ENCODE data around the gene SYT1.

Gene SYT1

DNA sequence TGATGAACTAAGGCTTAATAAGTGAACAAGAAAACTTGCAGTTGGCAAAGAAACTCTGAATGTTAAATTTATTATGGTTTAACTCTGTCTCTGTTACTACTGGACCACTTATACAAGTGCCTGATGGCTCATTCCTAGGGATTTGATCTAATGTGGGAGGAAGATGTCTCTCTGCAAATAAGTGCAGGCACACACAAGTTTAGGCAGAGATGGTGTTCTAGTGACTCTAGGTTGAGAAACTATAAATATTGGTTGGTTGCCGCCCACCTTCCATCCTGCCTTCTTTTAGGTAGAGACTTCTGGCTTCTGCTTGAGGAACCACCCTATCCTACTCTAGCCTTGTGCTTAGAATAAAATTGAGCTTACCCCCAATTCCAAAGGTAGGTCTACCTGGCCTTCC, 570.0 kb downstream of the SYT1 start:
- no peaks in the 10 kb centered on the region for H3K36me3 ChIP-seq (ENCODE audit: control insufficient read depth, insufficient read depth, low read length)
- H3K27me3 ChIP-seq (ENCODE audit: control insufficient read depth, insufficient read depth, low read length, poor library complexity, severe bottlenecking), result no peaks in the 10 kb centered on the region
- 91 to 100% methylated on average over 1 of the region's 1 CpG for WGBS, 2 experiments
- no peak overlapping the region for H3K27ac ChIP-seq (ENCODE audit: insufficient read depth, low read depth, low read length, poor library complexity, severe bottlenecking)
- no peak overlapping the region for H3K4me3 ChIP-seq (ENCODE audit: insufficient read depth, low read depth, low read length)
- no peaks in the 10 kb centered on the region for H3K4me1 ChIP-seq (ENCODE audit: control insufficient read depth, insufficient read depth, low read length)
- H3K9me3 ChIP-seq (ENCODE audit: control insufficient read depth, low read length), result no peaks in the 10 kb centered on the region

DNA sequence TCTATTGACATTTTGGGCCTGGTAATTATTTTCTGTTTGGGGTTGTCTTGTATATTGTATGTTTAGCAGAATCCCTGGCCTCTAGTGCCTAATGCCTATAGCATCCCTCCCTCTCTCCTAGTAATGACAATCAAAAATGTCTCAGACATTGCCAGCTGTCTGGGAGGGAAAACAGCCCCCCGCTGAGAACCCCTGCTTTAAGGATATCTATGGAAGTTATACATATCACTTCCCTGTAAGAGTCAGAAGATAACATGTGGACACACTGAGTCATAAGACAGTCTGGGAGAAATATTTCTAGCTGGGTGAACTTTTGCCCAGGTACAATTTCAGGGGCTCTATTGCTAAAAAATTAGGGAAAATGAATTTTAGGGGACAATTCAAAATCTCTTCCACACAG, 571.2 kb downstream of the SYT1 start:
- 92% methylated on average over 1 of the region's 1 CpG; no CpG with 5 or more reads in 1 of the 2 experiments for WGBS, 2 experiments
- no peaks in the 10 kb centered on the region for H3K9me3 ChIP-seq (ENCODE audit: control insufficient read depth, low read length)

DNA sequence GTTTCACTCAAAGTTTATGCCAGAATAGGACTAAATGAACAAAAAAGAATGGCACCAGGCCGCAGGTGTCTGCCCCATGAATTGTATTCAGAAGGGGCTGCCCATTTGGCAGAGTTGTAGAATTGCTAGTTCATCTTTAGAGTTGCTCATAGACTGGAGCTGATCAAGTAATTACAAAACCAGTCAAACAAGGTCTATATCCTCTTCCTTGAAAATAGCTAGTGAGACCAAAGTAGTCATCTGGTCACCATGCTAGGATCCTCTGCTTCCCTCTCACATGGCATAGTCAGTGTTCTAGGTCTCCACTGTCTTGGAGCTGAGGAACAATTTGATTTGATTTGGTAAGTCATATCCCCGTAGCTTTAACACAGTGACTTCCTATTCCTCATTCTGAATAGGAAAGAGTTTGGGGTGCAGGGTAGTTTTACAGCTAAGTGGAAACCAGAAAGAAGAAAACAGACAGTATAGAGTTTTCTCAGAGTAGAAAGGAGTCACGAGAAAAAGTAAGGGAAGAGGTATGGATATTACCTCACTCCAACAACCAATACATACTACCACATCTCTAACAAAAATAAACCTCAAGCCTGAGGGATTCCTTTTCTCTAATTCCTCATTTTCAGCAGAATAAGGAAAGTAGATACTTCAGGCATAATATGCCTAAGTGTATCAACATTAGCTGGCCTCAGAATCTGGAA, 574.1 kb downstream of the SYT1 start:
- no peak overlapping the region for H3K4me3 ChIP-seq (ENCODE audit: insufficient read depth, low read depth, low read length)
- H3K9me3 ChIP-seq (ENCODE audit: control insufficient read depth, low read length), result no peaks in the 10 kb centered on the region
- H3K36me3 ChIP-seq (ENCODE audit: control insufficient read depth, insufficient read depth, low read length), result no peaks in the 10 kb centered on the region
- H3K27ac ChIP-seq (ENCODE audit: insufficient read depth, low read depth, low read length, poor library complexity, severe bottlenecking), result no peak overlapping the region
- H3K4me1 ChIP-seq (ENCODE audit: control insufficient read depth, insufficient read depth, low read length), result no peaks in the 10 kb centered on the region
- 92 to 95% methylated on average over 1 to 2 of the region's 3 CpGs for WGBS, 2 experiments
- H3K27me3 ChIP-seq (ENCODE audit: control insufficient read depth, insufficient read depth, low read length, poor library complexity, severe bottlenecking), result no peaks in the 10 kb centered on the region

More for the DNA sequence above, 571.2 kb downstream of the SYT1 start:
- no peak overlapping the region for H3K27ac ChIP-seq (ENCODE audit: insufficient read depth, low read depth, low read length, poor library complexity, severe bottlenecking)
- H3K27me3 ChIP-seq (ENCODE audit: control insufficient read depth, insufficient read depth, low read length, poor library complexity, severe bottlenecking), result no peaks in the 10 kb centered on the region
- no peaks in the 10 kb centered on the region for H3K36me3 ChIP-seq (ENCODE audit: control insufficient read depth, insufficient read depth, low read length)
- no peak overlapping the region for H3K4me3 ChIP-seq (ENCODE audit: insufficient read depth, low read depth, low read length)
- H3K4me1 ChIP-seq (ENCODE audit: control insufficient read depth, insufficient read depth, low read length), result no peaks in the 10 kb centered on the region

DNA sequence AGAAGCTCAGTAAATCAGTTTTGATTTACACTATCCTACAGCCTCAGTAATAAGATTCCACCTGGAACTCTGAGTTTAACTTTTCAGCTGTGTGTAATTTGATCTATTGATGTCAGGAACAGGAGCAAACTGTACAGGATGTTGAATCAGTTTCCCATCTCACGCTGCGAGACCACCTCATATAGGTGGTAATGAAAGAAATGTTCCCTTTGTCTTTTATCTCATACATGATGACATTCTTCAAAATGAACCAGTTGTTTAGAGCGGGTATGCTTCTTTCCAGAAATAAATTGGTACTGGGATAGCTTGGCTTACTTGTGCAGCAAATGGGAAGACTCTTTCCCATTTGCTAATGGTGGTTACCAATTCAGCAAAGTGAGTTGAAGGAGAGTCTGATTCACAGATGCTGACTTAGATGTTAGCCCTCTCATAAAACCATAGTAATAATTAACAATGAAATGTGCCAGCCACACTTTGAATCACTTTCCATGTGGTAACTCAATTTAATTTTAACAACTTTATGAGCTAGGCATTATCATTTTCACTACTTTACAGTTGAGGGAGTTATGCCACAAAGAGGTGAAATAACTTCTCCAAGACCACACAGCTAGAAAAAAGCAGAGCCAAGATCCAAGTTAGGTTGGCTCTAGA, 574.7 kb downstream of the SYT1 start:
- no peaks in the 10 kb centered on the region for H3K4me1 ChIP-seq (ENCODE audit: control insufficient read depth, insufficient read depth, low read length)
- no peak overlapping the region for H3K4me3 ChIP-seq (ENCODE audit: insufficient read depth, low read depth, low read length)
- no peak overlapping the region for H3K27ac ChIP-seq (ENCODE audit: insufficient read depth, low read depth, low read length, poor library complexity, severe bottlenecking)
- no peaks in the 10 kb centered on the region for H3K9me3 ChIP-seq (ENCODE audit: control insufficient read depth, low read length)
- H3K27me3 ChIP-seq (ENCODE audit: control insufficient read depth, insufficient read depth, low read length, poor library complexity, severe bottlenecking), result no peaks in the 10 kb centered on the region
- 71 to 97% methylated on average over 1 to 3 of the region's 3 CpGs for WGBS, 2 experiments
- no peaks in the 10 kb centered on the region for H3K36me3 ChIP-seq (ENCODE audit: control insufficient read depth, insufficient read depth, low read length)

DNA sequence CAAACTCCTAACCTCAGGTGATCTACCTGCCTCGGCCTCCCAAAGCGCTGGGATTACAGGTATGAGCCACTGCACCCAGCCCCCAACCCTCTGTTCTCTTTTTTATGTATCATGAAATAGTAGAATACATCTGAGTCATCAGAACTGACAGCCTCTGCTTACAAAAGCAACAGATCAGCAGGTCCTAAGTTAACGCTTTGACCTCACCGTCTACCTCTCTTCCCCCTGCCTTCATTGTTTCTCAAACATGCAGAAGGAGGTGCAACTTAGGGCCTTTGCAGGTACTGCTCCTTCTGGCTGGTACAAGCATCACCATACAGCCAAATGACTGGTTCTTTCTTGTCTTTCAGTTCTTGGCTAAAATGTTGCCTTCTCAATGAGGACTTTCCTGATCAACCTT, 577.0 kb downstream of the SYT1 start:
- WGBS, 2 experiments, result 85 to 89% methylated on average over 4 of the region's 4 CpGs

DNA sequence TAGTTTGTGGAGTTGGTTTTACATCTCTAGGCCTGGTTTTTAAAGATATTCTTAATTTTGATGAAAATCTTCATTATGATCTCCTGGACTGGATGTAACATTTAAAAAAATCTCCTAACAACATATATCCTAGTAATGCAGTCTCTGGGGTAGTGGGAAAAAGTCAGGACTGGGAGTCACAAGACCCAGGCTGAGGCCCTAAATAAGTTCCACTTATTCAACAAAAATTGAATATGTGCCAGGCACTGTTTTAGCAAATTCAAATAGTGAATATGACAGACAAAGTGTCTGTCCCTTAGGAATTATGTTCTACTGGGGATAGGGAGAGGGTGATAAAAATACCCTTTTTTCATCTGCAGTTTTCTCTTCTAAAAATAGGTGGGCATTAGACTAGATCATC, 577.8 kb downstream of the SYT1 start:
- H3K27me3 ChIP-seq (ENCODE audit: control insufficient read depth, insufficient read depth, low read length, poor library complexity, severe bottlenecking), result no peaks in the 10 kb centered on the region
- H3K27ac ChIP-seq (ENCODE audit: insufficient read depth, low read depth, low read length, poor library complexity, severe bottlenecking), result no peak overlapping the region
- no peaks in the 10 kb centered on the region for H3K9me3 ChIP-seq (ENCODE audit: control insufficient read depth, low read length)
- no peaks in the 10 kb centered on the region for H3K4me1 ChIP-seq (ENCODE audit: control insufficient read depth, insufficient read depth, low read length)
- no peak overlapping the region for H3K4me3 ChIP-seq (ENCODE audit: insufficient read depth, low read depth, low read length)
- no peaks in the 10 kb centered on the region for H3K36me3 ChIP-seq (ENCODE audit: control insufficient read depth, insufficient read depth, low read length)

More for the DNA sequence above, 577.0 kb downstream of the SYT1 start:
- Histone ChIP-seq H3K9me3 (ENCODE audit: control insufficient read depth, low read length) (no peaks in the 10 kb centered on the region), H3K4me3 (ENCODE audit: insufficient read depth, low read depth, low read length) (no peak overlapping the region), H3K27me3 (ENCODE audit: control insufficient read depth, insufficient read depth, low read length, poor library complexity, severe bottlenecking) (no peaks in the 10 kb centered on the region), H3K36me3 (ENCODE audit: control insufficient read depth, insufficient read depth, low read length) (no peaks in the 10 kb centered on the region), H3K4me1 (ENCODE audit: control insufficient read depth, insufficient read depth, low read length) (no peaks in the 10 kb centered on the region), H3K27ac (ENCODE audit: insufficient read depth, low read depth, low read length, poor library complexity, severe bottlenecking) (no peak overlapping the region)

DNA sequence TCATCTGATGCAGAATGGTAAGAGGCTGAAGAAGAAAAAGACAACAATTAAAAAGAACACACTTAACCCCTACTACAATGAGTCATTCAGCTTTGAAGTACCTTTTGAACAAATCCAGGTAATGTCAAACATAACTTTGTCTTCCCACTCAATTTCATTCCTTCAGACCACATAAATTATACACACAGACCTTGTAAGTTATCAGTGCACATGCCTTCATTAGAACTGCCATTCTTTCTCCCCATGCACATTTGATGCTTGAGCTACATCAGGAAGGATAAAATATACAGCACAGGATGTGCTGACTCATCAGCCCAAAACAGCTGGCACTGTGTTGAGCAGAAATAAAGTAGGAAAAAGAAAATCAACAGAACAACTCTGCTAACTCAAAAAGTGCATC, 579.5 kb downstream of the SYT1 start:
- H3K36me3 ChIP-seq (ENCODE audit: control insufficient read depth, insufficient read depth, low read length), result no peaks in the 10 kb centered on the region
- H3K4me3 ChIP-seq (ENCODE audit: insufficient read depth, low read depth, low read length), result no peak overlapping the region
- H3K27me3 ChIP-seq (ENCODE audit: control insufficient read depth, insufficient read depth, low read length, poor library complexity, severe bottlenecking), result no peaks in the 10 kb centered on the region
- no peaks in the 10 kb centered on the region for H3K4me1 ChIP-seq (ENCODE audit: control insufficient read depth, insufficient read depth, low read length)
- no peaks in the 10 kb centered on the region for H3K9me3 ChIP-seq (ENCODE audit: control insufficient read depth, low read length)
- no peak overlapping the region for H3K27ac ChIP-seq (ENCODE audit: insufficient read depth, low read depth, low read length, poor library complexity, severe bottlenecking)

DNA sequence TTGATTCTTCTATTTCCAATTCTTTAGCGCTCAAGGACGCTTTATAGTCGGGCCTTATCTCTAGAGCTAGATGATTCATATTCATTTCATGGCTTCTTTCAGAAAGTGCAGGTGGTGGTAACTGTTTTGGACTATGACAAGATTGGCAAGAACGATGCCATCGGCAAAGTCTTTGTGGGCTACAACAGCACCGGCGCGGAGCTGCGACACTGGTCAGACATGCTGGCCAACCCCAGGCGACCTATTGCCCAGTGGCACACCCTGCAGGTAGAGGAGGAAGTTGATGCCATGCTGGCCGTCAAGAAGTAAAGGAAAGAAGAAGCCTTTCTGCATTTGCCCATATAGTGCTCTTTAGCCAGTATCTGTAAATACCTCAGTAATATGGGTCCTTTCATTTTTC, 584.2 kb downstream of the SYT1 start:
- Histone ChIP-seq H3K4me1 (ENCODE audit: control insufficient read depth, insufficient read depth, low read length) (no peaks in the 10 kb centered on the region), H3K4me3 (ENCODE audit: insufficient read depth, low read depth, low read length) (no peak overlapping the region), H3K9me3 (ENCODE audit: control insufficient read depth, low read length) (no peaks in the 10 kb centered on the region), H3K27me3 (ENCODE audit: control insufficient read depth, insufficient read depth, low read length, poor library complexity, severe bottlenecking) (no peaks in the 10 kb centered on the region), H3K36me3 (ENCODE audit: control insufficient read depth, insufficient read depth, low read length) (no peaks in the 10 kb centered on the region), H3K27ac (ENCODE audit: insufficient read depth, low read depth, low read length, poor library complexity, severe bottlenecking) (no peak overlapping the region)
- 94 to 95% methylated on average over 11 of the region's 11 CpGs for WGBS, 2 experiments

DNA sequence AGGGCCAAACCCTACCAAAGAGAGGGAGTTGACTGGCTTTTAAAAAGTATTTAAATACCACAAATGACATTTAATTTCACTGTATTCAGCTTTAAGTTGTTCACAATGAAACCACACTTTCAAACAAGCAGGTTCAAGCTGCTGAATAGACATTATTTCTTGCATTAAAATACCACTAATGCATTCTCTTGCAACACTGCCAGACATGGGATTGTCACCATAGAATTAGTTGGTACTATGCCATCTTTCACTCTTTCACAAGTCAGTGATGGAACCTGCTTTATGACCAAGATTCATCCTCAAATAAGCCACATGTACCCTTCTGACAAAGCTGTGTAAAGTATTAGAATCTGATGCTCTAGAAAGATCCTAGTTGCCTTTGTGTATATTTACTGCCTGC, 586.8 kb downstream of the SYT1 start:
- Histone ChIP-seq H3K36me3 (ENCODE audit: control insufficient read depth, insufficient read depth, low read length) (no peaks in the 10 kb centered on the region), H3K27me3 (ENCODE audit: control insufficient read depth, insufficient read depth, low read length, poor library complexity, severe bottlenecking) (no peaks in the 10 kb centered on the region), H3K27ac (ENCODE audit: insufficient read depth, low read depth, low read length, poor library complexity, severe bottlenecking) (no peak overlapping the region), H3K4me1 (ENCODE audit: control insufficient read depth, insufficient read depth, low read length) (no peaks in the 10 kb centered on the region), H3K9me3 (ENCODE audit: control insufficient read depth, low read length) (no peaks in the 10 kb centered on the region), H3K4me3 (ENCODE audit: insufficient read depth, low read depth, low read length) (no peak overlapping the region)

DNA sequence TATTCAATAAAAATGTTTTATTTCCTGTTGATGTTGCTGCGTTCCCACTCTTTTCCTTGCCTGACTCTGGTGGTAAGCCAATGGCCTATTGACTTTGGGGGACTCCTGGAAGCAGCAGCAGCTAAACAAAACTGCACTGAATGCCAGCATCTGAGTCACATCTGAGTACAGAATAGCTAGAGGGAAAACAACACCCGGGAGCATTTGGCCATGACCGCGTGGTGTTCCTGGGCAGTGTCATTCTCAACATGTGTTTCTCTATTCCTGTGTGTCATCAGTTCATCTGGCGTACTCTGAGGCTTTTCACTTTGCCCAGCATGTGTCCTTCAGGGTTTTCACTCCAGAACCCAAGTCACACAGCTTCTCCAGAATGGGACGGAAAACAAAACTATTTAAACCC, 587.4 kb downstream of the SYT1 start:
- Histone ChIP-seq H3K36me3 (ENCODE audit: control insufficient read depth, insufficient read depth, low read length) (no peaks in the 10 kb centered on the region), H3K9me3 (ENCODE audit: control insufficient read depth, low read length) (no peaks in the 10 kb centered on the region), H3K27ac (ENCODE audit: insufficient read depth, low read depth, low read length, poor library complexity, severe bottlenecking) (no peak overlapping the region), H3K4me1 (ENCODE audit: control insufficient read depth, insufficient read depth, low read length) (no peaks in the 10 kb centered on the region), H3K27me3 (ENCODE audit: control insufficient read depth, insufficient read depth, low read length, poor library complexity, severe bottlenecking) (no peaks in the 10 kb centered on the region), H3K4me3 (ENCODE audit: insufficient read depth, low read depth, low read length) (no peak overlapping the region)
- 81 to 91% methylated on average over 6 of the region's 6 CpGs for WGBS, 2 experiments

All from ectodermal cell (in vitro differentiated cells).